Measurements from ENCODE around the gene LAMTOR5.

The LAMTOR5 gene

GRCh38 chr1:110375490-110375889, 32.0 kb downstream of the LAMTOR5 start:
- no peaks in the 10 kb centered on the region for H3K9me3 ChIP-seq (ENCODE audit: control insufficient read depth, low read length)
- peaks cover 18% of the 10 kb centered on the region for H3K36me3 ChIP-seq (ENCODE audit: control insufficient read depth, insufficient read depth, low read length)
- no peaks in the 10 kb centered on the region for H3K27me3 ChIP-seq (replicated peaks; ENCODE audit: control insufficient read depth, insufficient read depth, low read length, poor library complexity, severe bottlenecking)
- peaks cover 2% of the 10 kb centered on the region for H3K4me1 ChIP-seq (ENCODE audit: control insufficient read depth, insufficient read depth, low read length, poor library complexity, severe bottlenecking)
- DNase-seq, result no peak
- H3K27ac ChIP-seq (ENCODE audit: insufficient read depth, low read length, poor library complexity, severe bottlenecking), result no peak overlapping the region
- no peak overlapping the region for H3K4me3 ChIP-seq (ENCODE audit: insufficient read depth, low read depth, low read length, poor library complexity, severe bottlenecking)

GRCh38 chr1:110370827-110371226, 36.7 kb downstream of the LAMTOR5 start:
- H3K27me3 ChIP-seq (replicated peaks; ENCODE audit: control insufficient read depth, insufficient read depth, low read length, poor library complexity, severe bottlenecking), result no peaks in the 10 kb centered on the region
- DNase-seq, result no peak
- no peak overlapping the region for H3K4me3 ChIP-seq (ENCODE audit: insufficient read depth, low read depth, low read length, poor library complexity, severe bottlenecking)
- peaks cover 3% of the 10 kb centered on the region for H3K4me1 ChIP-seq (ENCODE audit: control insufficient read depth, insufficient read depth, low read length, poor library complexity, severe bottlenecking)
- H3K9me3 ChIP-seq (ENCODE audit: control insufficient read depth, low read length), result no peaks in the 10 kb centered on the region
- H3K27ac ChIP-seq (ENCODE audit: insufficient read depth, low read length, poor library complexity, severe bottlenecking), result no peak overlapping the region
- H3K36me3 ChIP-seq (ENCODE audit: control insufficient read depth, insufficient read depth, low read length), result peaks cover 7% of the 10 kb centered on the region

GRCh38 chr1:110364221-110364620, 43.3 kb downstream of the LAMTOR5 start:
- peaks cover 6% of the 10 kb centered on the region for H3K36me3 ChIP-seq (ENCODE audit: control insufficient read depth, insufficient read depth, low read length)
- H3K4me3 ChIP-seq (ENCODE audit: insufficient read depth, low read depth, low read length, poor library complexity, severe bottlenecking), result no peak overlapping the region
- H3K27ac ChIP-seq (ENCODE audit: insufficient read depth, low read length, poor library complexity, severe bottlenecking), result no peak overlapping the region
- no peak for DNase-seq
- no peaks in the 10 kb centered on the region for H3K27me3 ChIP-seq (replicated peaks; ENCODE audit: control insufficient read depth, insufficient read depth, low read length, poor library complexity, severe bottlenecking)
- H3K4me1 ChIP-seq (ENCODE audit: control insufficient read depth, insufficient read depth, low read length, poor library complexity, severe bottlenecking), result no peaks in the 10 kb centered on the region
- H3K9me3 ChIP-seq (ENCODE audit: control insufficient read depth, low read length), result no peaks in the 10 kb centered on the region

- Histone ChIP-seq H3K9me3 (ENCODE audit: control insufficient read depth, low read length) (no peaks in the 10 kb centered on the region), H3K27ac (ENCODE audit: insufficient read depth, low read length, poor library complexity, severe bottlenecking) (no peak overlapping the region)
Observed at GRCh38 chr1:110361856-110362255, 45.6 kb downstream of the LAMTOR5 start.

GRCh38 chr1:110360431-110360830, 47.1 kb downstream of the LAMTOR5 start:
- no peak for DNase-seq
- Histone ChIP-seq H3K27ac (ENCODE audit: insufficient read depth, low read length, poor library complexity, severe bottlenecking) (no peak overlapping the region), H3K36me3 (ENCODE audit: control insufficient read depth, insufficient read depth, low read length) (peaks cover 17% of the 10 kb centered on the region), H3K4me1 (ENCODE audit: control insufficient read depth, insufficient read depth, low read length, poor library complexity, severe bottlenecking) (no peaks in the 10 kb centered on the region), H3K9me3 (ENCODE audit: control insufficient read depth, low read length) (no peaks in the 10 kb centered on the region), H3K4me3 (ENCODE audit: insufficient read depth, low read depth, low read length, poor library complexity, severe bottlenecking) (no peak overlapping the region), H3K27me3 (replicated peaks; ENCODE audit: control insufficient read depth, insufficient read depth, low read length, poor library complexity, severe bottlenecking) (no peaks in the 10 kb centered on the region)

More at GRCh38 chr1:110361856-110362255, 45.6 kb downstream of the LAMTOR5 start:
- H3K36me3 ChIP-seq (ENCODE audit: control insufficient read depth, insufficient read depth, low read length), result peaks cover 8% of the 10 kb centered on the region
- no peak for DNase-seq
- no peaks in the 10 kb centered on the region for H3K4me1 ChIP-seq (ENCODE audit: control insufficient read depth, insufficient read depth, low read length, poor library complexity, severe bottlenecking)
- no peaks in the 10 kb centered on the region for H3K27me3 ChIP-seq (replicated peaks; ENCODE audit: control insufficient read depth, insufficient read depth, low read length, poor library complexity, severe bottlenecking)
- H3K4me3 ChIP-seq (ENCODE audit: insufficient read depth, low read depth, low read length, poor library complexity, severe bottlenecking), result no peak overlapping the region

- H3K9me3 ChIP-seq (ENCODE audit: control insufficient read depth, low read length), result no peaks in the 10 kb centered on the region
- H3K27me3 ChIP-seq (replicated peaks; ENCODE audit: control insufficient read depth, insufficient read depth, low read length, poor library complexity, severe bottlenecking), result no peaks in the 10 kb centered on the region
- H3K36me3 ChIP-seq (ENCODE audit: control insufficient read depth, insufficient read depth, low read length), result peaks cover 14% of the 10 kb centered on the region
- no peak for DNase-seq
- no peak overlapping the region for H3K4me3 ChIP-seq (ENCODE audit: insufficient read depth, low read depth, low read length, poor library complexity, severe bottlenecking)
- H3K4me1 ChIP-seq (ENCODE audit: control insufficient read depth, insufficient read depth, low read length, poor library complexity, severe bottlenecking), result peaks cover 2% of the 10 kb centered on the region
- no peak overlapping the region for H3K27ac ChIP-seq (ENCODE audit: insufficient read depth, low read length, poor library complexity, severe bottlenecking)
Observed at GRCh38 chr1:110356379-110356778, 51.1 kb downstream of the LAMTOR5 start.

- no peak for DNase-seq
- H3K9me3 ChIP-seq (ENCODE audit: control insufficient read depth, low read length), result no peaks in the 10 kb centered on the region
- no peak overlapping the region for H3K4me3 ChIP-seq (ENCODE audit: insufficient read depth, low read depth, low read length, poor library complexity, severe bottlenecking)
- peaks cover 14% of the 10 kb centered on the region for H3K36me3 ChIP-seq (ENCODE audit: control insufficient read depth, insufficient read depth, low read length)
- peaks cover 2% of the 10 kb centered on the region for H3K4me1 ChIP-seq (ENCODE audit: control insufficient read depth, insufficient read depth, low read length, poor library complexity, severe bottlenecking)
- H3K27ac ChIP-seq (ENCODE audit: insufficient read depth, low read length, poor library complexity, severe bottlenecking), result no peak overlapping the region
- no peaks in the 10 kb centered on the region for H3K27me3 ChIP-seq (replicated peaks; ENCODE audit: control insufficient read depth, insufficient read depth, low read length, poor library complexity, severe bottlenecking)
Observed at GRCh38 chr1:110355321-110355720, 52.2 kb downstream of the LAMTOR5 start.
